HG02588 (cell line): ENCODE data around the gene TAS2R31.
"Not testable (repeated sequence)": the region's sequence is repeated elsewhere in the genome, so short reads cannot be mapped to it uniquely, and the experiment has no call there.

Source experiments
- ATAC-seq: cut with Tn5 transposase; IDR thresholded peaks from one replicate; pipeline ENCODE4 v1.9.1; 2021; ENCODE audit warnings: mild to moderate bottlenecking, moderate library complexity; ENCODE audit not compliant: unreplicated experiment

Gene TAS2R31

DNA sequence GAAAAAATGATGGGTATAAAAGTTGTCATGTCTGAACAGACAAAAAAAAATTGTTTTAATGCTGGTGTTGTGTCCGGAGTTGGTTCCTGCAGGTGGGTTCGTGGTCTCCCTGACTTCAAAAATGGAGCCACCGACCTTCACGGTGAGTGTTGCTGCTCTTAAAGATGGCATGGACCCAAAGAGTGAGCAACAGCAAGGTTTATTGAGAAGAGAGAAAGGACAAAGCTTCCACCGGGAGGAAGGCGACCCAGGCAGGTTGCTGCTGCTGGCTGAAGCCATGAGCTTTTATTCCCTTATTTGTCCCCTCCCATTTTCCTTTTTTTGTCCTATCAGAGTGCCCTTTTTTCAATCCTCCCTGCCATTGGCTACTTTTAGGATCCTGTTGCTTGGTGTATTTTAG lies at the start of gene TAS2R31:
Gene TAS2R31, minus strand, starts transcription at position 101 of the 400 bp plus-strand sequence. Its CDS starts 72 bp downstream, at position 29.
- ATAC-seq: no peak

- no peak for ATAC-seq
These were observed 47.0 kb upstream of the TAS2R31 start for GRCh38 chr12:11078246-11078645.

DNA sequence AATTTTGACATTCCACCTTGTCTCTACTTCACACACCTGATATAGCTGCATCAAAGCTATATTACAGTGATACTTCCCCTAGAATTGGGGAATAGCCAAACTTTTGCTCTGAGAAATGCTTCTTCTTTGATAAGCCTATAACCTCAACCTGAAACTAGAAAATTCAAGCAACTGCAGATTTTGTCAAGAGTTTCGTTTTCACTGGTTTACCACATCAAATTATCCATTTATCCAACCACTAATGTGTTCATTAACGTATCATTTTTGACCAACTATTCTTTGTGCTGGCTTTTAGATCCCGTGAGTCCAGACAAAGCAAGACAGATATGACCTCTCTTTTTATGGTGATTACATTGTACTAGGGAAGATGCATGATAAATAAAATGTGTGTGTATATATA lies 44.4 kb upstream of the TAS2R31 start:
- ATAC-seq: peak; percentile 47

DNA sequence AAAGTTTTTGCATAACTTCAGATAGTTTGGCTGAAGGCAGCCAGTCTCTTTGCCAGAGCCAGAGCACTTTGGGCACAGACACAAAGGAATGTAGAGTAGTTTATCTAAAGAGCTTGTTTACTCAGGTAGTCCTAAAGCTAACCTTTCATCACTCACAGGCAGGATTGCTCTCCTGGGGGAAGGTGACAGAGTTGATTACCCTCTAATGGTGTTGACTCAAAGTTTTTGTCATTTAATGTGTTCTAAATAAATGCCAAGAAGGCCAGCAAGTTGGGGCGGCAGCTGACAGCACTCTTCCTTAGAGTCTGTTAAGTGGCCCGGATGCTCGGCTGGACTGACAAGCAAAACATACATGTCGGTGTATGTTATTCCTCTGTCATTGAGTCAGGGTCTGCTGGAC lies 40.2 kb upstream of the TAS2R31 start:
- no peak for ATAC-seq

DNA sequence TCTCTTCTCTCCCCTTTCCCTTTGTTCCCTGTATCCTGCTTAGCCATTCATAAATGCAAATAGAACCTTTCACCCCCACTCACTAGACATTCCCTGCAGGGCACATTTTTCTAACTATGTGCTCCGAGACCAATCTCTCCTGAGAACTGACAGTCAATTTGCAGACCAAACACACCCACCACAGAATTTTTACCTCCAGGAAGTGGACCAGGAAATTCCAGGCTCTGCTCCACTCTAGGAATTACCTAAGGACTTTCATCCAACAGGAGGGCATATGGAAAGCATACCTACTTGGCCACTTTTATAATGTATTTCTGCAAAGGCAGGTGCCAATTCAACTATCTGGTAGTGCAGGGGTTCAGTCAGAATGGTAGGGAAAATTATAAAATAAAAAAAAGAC lies 39.8 kb upstream of the TAS2R31 start:
- ATAC-seq: no peak

- no peak for ATAC-seq
These were observed 38.7 kb upstream of the TAS2R31 start for GRCh38 chr12:11069854-11070365.

- no peak for ATAC-seq
These were observed 36.3 kb upstream of the TAS2R31 start for GRCh38 chr12:11067514-11067913.

- ATAC-seq: not testable (repeated sequence)
These were observed 31.0 kb upstream of the TAS2R31 start, which contains the start of gene TAS2R46 for GRCh38 chr12:11062194-11062593. Gene TAS2R46 (minus strand): TSS chr12:11062294. CDS start chr12:11062294, 0 bp downstream.

GRCh38 chr12:11059784-11060183 lies 28.6 kb upstream of the TAS2R31 start:
- ATAC-seq: no peak

DNA sequence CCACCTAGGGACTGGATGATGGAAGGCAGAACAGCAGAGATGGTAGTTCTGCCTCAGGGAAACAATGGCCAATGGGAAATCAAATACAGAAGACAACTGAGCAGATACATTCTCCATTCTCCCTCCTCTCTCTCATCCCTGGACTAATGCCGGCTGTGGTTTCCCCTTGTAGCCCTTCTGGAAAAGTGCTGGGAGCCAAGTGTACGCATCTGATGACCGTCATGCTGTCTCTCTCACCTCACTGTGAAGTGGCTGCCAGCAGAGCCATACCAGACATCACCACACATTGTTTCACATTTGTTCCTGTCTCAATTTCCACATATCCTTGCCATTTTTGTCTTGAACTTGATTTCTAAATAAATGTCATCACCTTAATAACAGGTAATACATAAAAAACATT lies 27.8 kb upstream of the TAS2R31 start:
- no peak for ATAC-seq

DNA sequence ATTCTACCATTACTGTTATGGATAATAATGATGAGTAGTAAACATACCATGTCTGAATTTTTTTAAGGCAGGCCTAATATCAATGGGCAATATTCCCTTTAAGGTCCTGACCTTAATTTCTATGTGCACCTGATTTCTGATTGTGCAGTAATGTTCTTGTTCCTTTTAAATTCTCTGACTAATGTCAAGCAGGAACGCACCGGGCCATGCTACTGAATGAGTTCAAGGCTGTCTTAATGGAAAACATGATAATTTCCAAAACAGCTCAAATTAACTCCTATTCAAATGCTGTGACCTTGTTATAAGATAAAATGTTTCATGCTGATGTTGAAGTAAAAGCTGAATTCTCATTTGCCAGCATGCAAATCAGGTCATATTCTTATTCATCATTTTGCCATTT lies 24.1 kb upstream of the TAS2R31 start:
- no peak for ATAC-seq

- ATAC-seq: not testable (repeated sequence)
These were observed 18.8 kb upstream of the TAS2R31 start for GRCh38 chr12:11049806-11050531.

DNA sequence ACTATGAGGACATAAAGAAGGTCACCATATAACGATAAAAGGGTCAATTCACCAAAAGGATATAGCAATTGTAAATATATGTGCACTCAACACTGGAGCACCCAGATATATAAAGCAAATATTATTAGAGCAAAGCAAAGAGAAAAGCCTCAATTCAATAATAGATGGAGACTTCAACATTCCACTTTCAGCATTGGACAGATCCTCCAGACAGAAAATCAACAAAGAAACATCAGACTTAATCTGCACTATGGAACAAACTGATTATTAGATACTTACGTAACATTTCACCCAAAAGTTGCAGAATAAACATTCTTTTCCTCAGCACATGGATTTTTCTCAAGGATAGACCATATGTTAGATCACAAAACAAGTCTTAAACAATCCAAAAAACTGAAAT lies 10.2 kb upstream of the TAS2R31 start:
- not testable (repeated sequence) for ATAC-seq

DNA sequence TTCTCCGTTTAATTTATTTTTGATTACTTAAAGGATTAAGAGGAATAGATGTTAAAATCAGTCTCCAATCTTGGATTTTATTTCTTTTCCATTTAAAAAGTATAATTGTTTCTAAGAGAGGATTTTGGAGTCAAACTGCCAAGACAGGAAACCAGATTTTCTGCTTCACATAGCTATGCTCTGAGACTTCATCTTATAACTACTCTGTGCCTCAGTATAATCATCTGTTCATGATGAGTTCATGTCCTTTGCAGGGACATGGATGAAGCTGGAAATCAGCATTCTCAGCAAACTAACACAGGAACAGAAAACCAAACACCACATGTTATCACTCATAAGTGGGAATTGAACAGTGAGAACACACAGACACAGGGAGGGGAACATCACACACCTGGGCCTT lies 9.0 kb upstream of the TAS2R31 start:
- no peak for ATAC-seq

DNA sequence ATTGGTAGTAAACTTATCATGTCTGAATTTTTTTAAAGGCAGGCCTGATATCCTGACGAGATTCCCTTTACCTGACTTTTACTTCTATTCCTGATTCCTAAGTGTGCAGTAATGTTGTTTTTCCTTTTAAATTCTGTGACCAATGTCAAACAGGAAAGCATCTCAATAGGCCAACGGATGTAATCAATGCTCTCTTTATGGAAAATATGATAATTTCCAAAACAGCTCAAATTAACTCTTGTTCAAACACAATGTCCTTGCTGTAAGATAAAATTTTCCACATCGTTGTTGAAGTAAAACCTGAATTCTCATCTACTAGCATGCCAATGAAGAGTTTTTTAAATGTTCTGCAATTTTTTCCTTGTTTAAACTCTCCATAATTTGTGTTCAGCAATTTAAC lies 8.0 kb upstream of the TAS2R31 start:
- no peak for ATAC-seq

DNA sequence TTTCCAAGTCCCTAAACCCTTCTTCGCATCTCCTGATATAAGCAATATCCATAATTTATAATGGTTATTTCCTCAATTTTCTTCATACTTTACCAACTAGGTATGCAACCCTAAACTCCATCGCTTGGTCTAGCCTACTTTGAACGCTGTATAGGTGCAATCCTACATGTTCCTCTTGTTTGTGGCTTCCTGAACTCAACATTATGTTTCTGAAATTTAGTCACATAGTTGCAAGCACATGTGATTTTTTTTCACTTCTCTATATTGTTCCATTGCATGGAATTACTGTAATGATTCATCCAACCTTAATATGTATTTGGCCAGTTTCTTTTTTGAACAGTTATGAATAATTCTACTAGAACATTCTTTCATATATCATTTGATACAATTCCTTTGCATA lies 2.8 kb upstream of the TAS2R31 start:
- ATAC-seq: not testable (repeated sequence)

DNA sequence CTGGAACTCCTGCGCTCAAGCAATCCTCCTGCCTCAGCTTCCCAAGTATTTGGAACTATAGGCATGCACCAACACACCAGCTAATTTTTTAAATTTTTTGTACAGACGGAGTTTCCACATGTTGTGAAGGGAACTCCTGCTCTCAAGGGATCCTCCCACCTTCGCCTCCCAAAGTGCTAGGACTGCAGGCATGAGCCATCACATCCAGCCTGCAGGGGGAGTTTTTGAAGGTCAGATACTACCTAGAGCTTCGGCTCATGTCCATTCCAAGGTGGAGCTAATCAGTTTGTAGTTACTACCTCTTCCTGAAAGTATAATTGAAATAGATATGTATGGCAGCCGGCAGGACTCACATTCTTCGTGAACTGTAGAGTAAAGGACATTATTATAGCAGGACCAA lies 5.1 kb downstream of the TAS2R31 start:
- no peak for ATAC-seq

DNA sequence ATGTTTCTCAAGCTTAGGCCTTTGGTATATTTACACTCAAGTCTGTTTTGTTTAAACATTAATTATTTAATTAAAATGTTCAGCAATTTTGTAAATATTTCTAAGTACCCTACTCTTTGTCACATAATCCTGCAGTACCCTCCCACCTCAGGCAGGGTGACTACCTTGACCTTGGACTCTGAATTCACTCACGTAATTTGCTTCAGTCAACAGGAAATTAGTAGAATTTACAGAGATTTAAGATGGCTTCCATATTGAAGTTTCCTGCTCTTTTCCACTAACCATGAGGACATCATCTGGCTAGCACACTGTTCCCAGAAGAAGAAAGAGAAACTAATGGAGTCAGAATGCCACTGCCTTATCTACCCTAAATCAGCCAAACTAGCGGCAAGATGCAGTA lies 7.8 kb downstream of the TAS2R31 start:
- no peak for ATAC-seq

- ATAC-seq: no peak
These were observed 8.7 kb downstream of the TAS2R31 start, which contains the start of gene TAS2R19 for GRCh38 chr12:11022520-11022919. Gene TAS2R19 (minus strand): TSS chr12:11022620. CDS start chr12:11022571, 49 bp downstream.

GRCh38 chr12:11016937-11017336 lies 14.3 kb downstream of the TAS2R31 start:
- no peak for ATAC-seq

GRCh38 chr12:11015775-11016430 lies 15.3 kb downstream of the TAS2R31 start:
- no peak for ATAC-seq

DNA sequence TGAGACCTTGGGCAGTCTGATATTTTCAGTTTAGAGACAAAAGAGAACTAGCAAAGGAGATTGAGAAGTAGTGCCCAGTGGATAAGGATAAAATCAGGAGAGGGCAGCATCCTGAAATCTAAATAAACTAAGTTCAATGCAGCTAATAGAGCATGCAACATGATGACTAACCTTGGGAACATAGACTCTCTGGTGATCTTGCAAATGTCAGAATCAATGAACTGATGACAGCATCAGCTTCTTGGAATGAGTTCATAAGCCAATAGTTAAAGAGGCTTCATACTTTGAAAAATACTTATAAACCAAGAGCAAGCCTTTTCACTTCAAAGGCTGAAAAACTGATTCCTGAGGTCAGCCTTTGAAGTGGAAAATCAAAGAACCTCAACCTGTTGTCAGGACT lies 17.0 kb downstream of the TAS2R31 start:
- no peak for ATAC-seq
